Stomach (tissue), 9 donors: Measurements from ENCODE around the gene ATG16L2. TPM values are rescaled to one million over a fixed set of nuclear protein-coding genes. Genes with fewer than 3 reads are reported as not detected.
A peak's percentile ranks its signal among the peaks of the same experiment; 100 is the strongest.

ENCODE experiments used
- DNase-seq, 2 donors: peaks; one replicate each; pipeline versions ENCODE4 v3.0.0 to v3.0.0-alpha.2; 2013 to 2019
- H3K27ac ChIP-seq, 5 donors: fragments of 200-600 bp in 4 of 5; sonication (generic) in 4 of 5; one replicate each; pipeline ENCODE4 v1.5.1; 2013 to 2019; ENCODE audit warnings: mild to moderate bottlenecking in 1 of 5, moderate library complexity in 1 of 5
- H3K27me3 ChIP-seq, 3 donors: fragments of 200-600 bp; sonication (generic); one replicate each; pipeline ENCODE4 v1.5.1; 2017 to 2019; ENCODE audit warnings: mixed run types in 1 of 3
- H3K36me3 ChIP-seq, 4 donors: fragments of 200-600 bp; sonication (generic); 1 replicate in 3 of 4; 2 replicates in 1 of 4; pipeline ENCODE4 v1.5.1; 2016 to 2019
- H3K4me1 ChIP-seq, 4 donors: fragments of 200-600 bp; sonication (generic); one replicate each; pipeline ENCODE4 v1.5.1; 2016 to 2019
- H3K4me3 ChIP-seq, 4 donors: fragments of 200-600 bp; sonication (generic) in 3 of 4; one replicate each; pipeline ENCODE4 v1.5.1; 2016 to 2019; ENCODE audit warnings: mild to moderate bottlenecking in 1 of 4
- H3K9me3 ChIP-seq, 4 donors: fragments of 200-600 bp; sonication (generic); one replicate each; pipeline ENCODE4 v1.5.1; 2016 to 2019
- CTCF ChIP-seq, 7 experiments: fragments of 450-650 bp in 4 of 7; fragments of 200-600 bp in 3 of 7; sonication (generic) in 3 of 7; IDR thresholded peaks; one replicate each; pipeline ENCODE4 v1.5.1; 2016 to 2019; ENCODE audit warnings: antibody characterized with exemption in 7 of 7, control low read depth in 2 of 7, mild to moderate bottlenecking in 1 of 7
- EP300 ChIP-seq: sonication (generic); formaldehyde crosslinking; IDR thresholded peaks from one replicate; pipeline ENCODE4 v1.6.1; 2017; ENCODE audit warnings: antibody characterized with exemption
- POLR2A ChIP-seq, 4 donors: fragments of 450-650 bp; IDR thresholded peaks; one replicate each; pipeline ENCODE4 v1.6.1; 2016; ENCODE audit warnings: antibody characterized with exemption in 4 of 4, control low read depth in 2 of 4, mild to moderate bottlenecking in 1 of 4, moderate library complexity in 1 of 4
- POLR2AphosphoS5 ChIP-seq, 3 donors: sonication (generic); formaldehyde crosslinking; IDR thresholded peaks; one replicate each; pipeline ENCODE4 v1.6.1; 2016; ENCODE audit warnings: antibody characterized with exemption in 3 of 3
- WGBS, 5 donors: extraction: QIAGEN DNeasy Blood & Tissue Kit in 3 of 5; methylation state at CpG; one replicate each; pipeline versions ENCODE4 v1.1.5 to v1.1.7; 2013 to 2018; 5-methylcytosine and 5-hydroxymethylcytosine counted together
- intact Hi-C: fragments of 100-400 bp; cut with DNase I; formaldehyde crosslinking; loops from one replicate; pipeline ENCODE4 v1.15.1; 2023; ENCODE audit warnings: low total_unique reads
- polyA plus RNA-seq, 3 donors: library from polyadenylated mRNA; stranded (reverse); fragments of 200-250 nt; gene quantifications; one replicate each; pipeline ENCODE4 v1.2.3, GENCODE V29; 2013
- total RNA-seq, 5 donors: library from RNA; depleted of rRNA; stranded (reverse); fragments of >200 nt; gene quantifications; one replicate each; pipeline versions ENCODE4 v1.1.0 to v1.2.3, GENCODE V29; 2014 to 2016
- donor health status: healthy with polysubstance abuse.
- donor health status: Bipolar disorder and iron deficiency.
- donor health status: healthy.

ATG16L2 gene
- total and polyA plus RNA-seq, 8 donors, result 13.0 to 266 (median 38.2) TPM

- intact Hi-C loops, result no loop called here
- Histone ChIP-seq H3K4me1 (peaks cover 0 to 15% (median 4%) of the 10 kb centered on the region in 4 donors), H3K27me3 (no peaks in the 10 kb centered on the region), H3K36me3 (peaks cover 16 to 85% (median 76%) of the 10 kb centered on the region in 4 donors), H3K27ac (no peak overlapping the region), H3K9me3 (no peaks in the 10 kb centered on the region), H3K4me3 (no peak overlapping the region)
- 92 to 98% (median 97%) methylated on average over 4 of the region's 4 CpGs for WGBS, 5 donors
- TF ChIP-seq POLR2AphosphoS5 (IDR thresholded peaks at IDR 0.05) (no peak), POLR2A (IDR thresholded peaks at IDR 0.05) (no peak), EP300 (no peak), CTCF (IDR thresholded peaks at IDR 0.05) (no peak)
- no peak for DNase-seq
Measured at GRCh38 chr11:72840780-72841179, 26.6 kb downstream of the ATG16L2 start.

- 83 to 95% (median 89%) methylated on average over 7 of the region's 7 CpGs for WGBS, 5 donors
- Histone ChIP-seq H3K36me3 (peaks cover 16 to 82% (median 77%) of the 10 kb centered on the region in 4 donors), H3K9me3 (no peaks in the 10 kb centered on the region), H3K27ac (no peak overlapping the region), H3K4me3 (no peak overlapping the region), H3K27me3 (no peaks in the 10 kb centered on the region), H3K4me1 (peaks cover 0 to 9% (median 1%) of the 10 kb centered on the region in 4 donors)
- TF ChIP-seq POLR2A (IDR thresholded peaks at IDR 0.05), result no peak
- intact Hi-C loops, result no loop called here
- no peak for DNase-seq
Measured at GRCh38 chr11:72841397-72841796, 27.2 kb downstream of the ATG16L2 start.

GRCh38 chr11:72842126-72842525 lies 27.9 kb downstream of the ATG16L2 start:
- no peaks in the 10 kb centered on the region for H3K27me3 ChIP-seq
- WGBS, 5 donors, result 81 to 93% (median 83%) methylated on average over 5 of the region's 5 CpGs
- intact Hi-C loops, result no loop called here
- peaks cover 16 to 81% (median 78%) of the 10 kb centered on the region in 4 donors for H3K36me3 ChIP-seq
- peaks cover 0 to 4% (median 0%) of the 10 kb centered on the region in 4 donors for H3K4me1 ChIP-seq
- TF ChIP-seq CTCF (IDR thresholded peaks at IDR 0.05) (no peak), POLR2AphosphoS5 (IDR thresholded peaks at IDR 0.05) (no peak)
- H3K9me3 ChIP-seq, result no peaks in the 10 kb centered on the region
- H3K4me3 ChIP-seq, result no peak overlapping the region
- H3K27ac ChIP-seq, result no peak overlapping the region
- no peak for DNase-seq

- peaks cover 16 to 74% (median 72%) of the 10 kb centered on the region in 4 donors for H3K36me3 ChIP-seq
- H3K27me3 ChIP-seq, result no peaks in the 10 kb centered on the region
- H3K4me3 ChIP-seq, result no peak overlapping the region
- WGBS, 5 donors, result 87 to 92% (median 90%) methylated on average over 14 of the region's 14 CpGs
- no peak for DNase-seq
- no peak for TF ChIP-seq EP300
- TF ChIP-seq POLR2A (IDR thresholded peaks at IDR 0.05), result no peak
- no peak for TF ChIP-seq CTCF (IDR thresholded peaks at IDR 0.05)
- no peak for TF ChIP-seq POLR2AphosphoS5 (IDR thresholded peaks at IDR 0.05)
- peaks cover 0 to 4% (median 0%) of the 10 kb centered on the region in 4 donors for H3K4me1 ChIP-seq
- intact Hi-C loops, result no loop called here
- no peaks in the 10 kb centered on the region for H3K9me3 ChIP-seq
- no peak overlapping the region for H3K27ac ChIP-seq
Measured at GRCh38 chr11:72842653-72843330, 28.6 kb downstream of the ATG16L2 start.

GRCh38 chr11:72844356-72844755 lies 30.1 kb downstream of the ATG16L2 start:
- peaks cover 13 to 67% (median 57%) of the 10 kb centered on the region in 4 donors for H3K36me3 ChIP-seq
- no peaks in the 10 kb centered on the region for H3K4me1 ChIP-seq
- intact Hi-C loops, result no loop called here
- no peak overlapping the region for H3K27ac ChIP-seq
- 64 to 81% (median 73%) methylated on average over 4 of the region's 4 CpGs for WGBS, 5 donors
- TF ChIP-seq EP300 (no peak), POLR2A (IDR thresholded peaks at IDR 0.05) (no peak), POLR2AphosphoS5 (IDR thresholded peaks at IDR 0.05) (no peak), CTCF (IDR thresholded peaks at IDR 0.05) (no peak)
- no peaks in the 10 kb centered on the region for H3K9me3 ChIP-seq
- no peaks in the 10 kb centered on the region for H3K27me3 ChIP-seq
- no peak overlapping the region for H3K4me3 ChIP-seq
- peak in 1 of 2 donors; percentile 79 for DNase-seq
